Upper lobe of right lung (tissue), 1 donor: ENCODE results near the gene MARK2. TPM values are rescaled to one million over a fixed set of nuclear protein-coding genes. Genes with fewer than 3 reads are reported as not detected.

Experiments
- ATAC-seq: fragments of 200-7000 bp; cut with Tn5 transposase; one replicate; pipeline ENCODE4 v1.9.1; 2020; ENCODE audit warnings: mild to moderate bottlenecking, moderate library complexity
- DNase-seq: peaks from one replicate; pipeline ENCODE4 v3.0.0-alpha.2; 2020
- H3K27ac ChIP-seq: fragments of 200-600 bp; one replicate; pipeline ENCODE4 v1.8.0; 2022
- H3K27me3 ChIP-seq: fragments of 200-600 bp; one replicate; pipeline ENCODE4 v1.8.0; 2022; ENCODE audit warnings: mild to moderate bottlenecking
- H3K36me3 ChIP-seq: fragments of 200-600 bp; one replicate; pipeline ENCODE4 v1.8.0; 2022
- H3K4me1 ChIP-seq: fragments of 200-600 bp; one replicate; pipeline ENCODE4 v1.8.0; 2022
- H3K4me3 ChIP-seq: fragments of 200-600 bp; one replicate; pipeline ENCODE4 v1.8.0; 2022; ENCODE audit warnings: mild to moderate bottlenecking
- H3K9me3 ChIP-seq: fragments of 200-600 bp; one replicate; pipeline ENCODE4 v1.8.0; 2022
- CTCF ChIP-seq: fragments of 200-600 bp; IDR thresholded peaks from one replicate; pipeline ENCODE4 v1.8.0; 2022; ENCODE audit warnings: antibody characterized with exemption
- intact Hi-C: fragments of 100-400 bp; cut with DNase I; formaldehyde crosslinking; loops from one replicate; pipeline ENCODE4 v1.11.0; 2022
- total RNA-seq: library from RNA; stranded (reverse); fragmentation: NEBNext Ultra II Directional; extraction: Animal tissue kit (Norgen Biotek cat#: 25700); gene quantifications from one replicate; pipeline ENCODE4 v1.2.1, GENCODE V29; 2021
- donor health status: DM: no; HTN: yes; CAD: no; lungs with severe emphysema.

MARK2 gene
- total RNA-seq, 1 donor from 2014 or later: 40.7 TPM

DNA sequence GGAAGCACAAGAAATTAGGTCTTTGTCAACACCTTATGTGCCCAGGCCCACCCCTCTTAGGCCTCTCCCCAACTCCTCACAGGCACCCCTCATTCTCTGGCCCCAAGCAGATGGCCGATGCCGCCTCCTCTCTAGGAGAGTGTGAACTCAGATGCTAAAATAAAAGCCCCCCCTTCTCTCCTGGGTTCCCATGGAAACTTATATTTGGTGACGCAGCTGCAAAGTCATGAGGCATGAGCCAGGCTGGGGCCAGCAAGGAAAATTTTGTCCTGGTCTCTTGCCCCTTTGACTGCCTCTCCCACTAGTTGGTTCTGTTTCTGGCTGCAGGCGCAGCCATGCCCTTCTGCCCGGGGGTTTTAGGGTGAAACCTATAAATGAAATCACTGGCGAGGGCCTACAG lies 66.3 kb downstream of the MARK2 start:
- no peak for ATAC-seq
- H3K27ac ChIP-seq: no peak overlapping the region

DNA sequence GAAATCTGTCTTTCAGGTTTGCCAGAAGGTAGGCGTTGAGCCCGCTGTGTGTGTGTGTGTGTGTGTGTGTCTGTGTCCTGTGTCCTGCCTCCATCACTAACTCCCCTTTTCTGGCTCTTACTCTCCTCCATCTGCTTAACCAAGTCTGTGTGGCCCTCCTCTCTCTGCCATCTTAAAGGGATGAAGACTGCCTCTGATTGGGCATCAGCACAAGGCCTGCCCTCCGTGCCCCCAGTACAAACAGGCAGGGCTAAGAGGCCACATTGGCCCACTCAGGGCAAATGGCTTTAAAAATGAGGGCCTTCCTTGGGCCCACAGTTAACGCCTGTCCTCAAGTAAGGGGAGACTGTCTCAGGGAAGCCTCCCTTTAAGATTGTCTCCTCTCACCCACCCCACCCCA lies 67.2 kb downstream of the MARK2 start:
- no peak overlapping the region for H3K4me3 ChIP-seq
- H3K27ac ChIP-seq: no peak overlapping the region
- intact Hi-C loops: no loop called here
- ATAC-seq: no peak
- TF ChIP-seq CTCF: no peak
- H3K36me3 ChIP-seq: peaks cover 82% of the 10 kb centered on the region
- no peaks in the 10 kb centered on the region for H3K4me1 ChIP-seq
- no peaks in the 10 kb centered on the region for H3K9me3 ChIP-seq
- H3K27me3 ChIP-seq: no peaks in the 10 kb centered on the region
- DNase-seq: no peak

More for the DNA sequence above, 66.3 kb downstream of the MARK2 start:
- Histone ChIP-seq H3K36me3 (peaks cover 91% of the 10 kb centered on the region), H3K9me3 (no peaks in the 10 kb centered on the region), H3K4me3 (no peak overlapping the region), H3K27me3 (no peaks in the 10 kb centered on the region), H3K4me1 (no peaks in the 10 kb centered on the region)
- DNase-seq: no peak
- TF ChIP-seq CTCF: no peak
- intact Hi-C loops: no loop called here

- DNase-seq (no peak), ATAC-seq (no peak)
- no peak overlapping the region for H3K4me3 ChIP-seq
- no peaks in the 10 kb centered on the region for H3K9me3 ChIP-seq
- peak; percentile 35 for TF ChIP-seq CTCF
- intact Hi-C loops: no loop called here
- H3K27ac ChIP-seq: no peak overlapping the region
- peaks cover 80% of the 10 kb centered on the region for H3K36me3 ChIP-seq
- no peaks in the 10 kb centered on the region for H3K4me1 ChIP-seq
- H3K27me3 ChIP-seq: no peaks in the 10 kb centered on the region
These were observed 67.7 kb downstream of the MARK2 start for GRCh38 chr11:63906585-63906984.

- intact Hi-C loops: no loop called here
- ATAC-seq (no peak), DNase-seq (no peak)
- Histone ChIP-seq H3K9me3 (no peaks in the 10 kb centered on the region), H3K36me3 (peaks cover 76% of the 10 kb centered on the region), H3K4me3 (no peak overlapping the region), H3K4me1 (no peaks in the 10 kb centered on the region), H3K27ac (no peak overlapping the region), H3K27me3 (no peaks in the 10 kb centered on the region)
- no peak for TF ChIP-seq CTCF
These were observed 68.2 kb downstream of the MARK2 start for GRCh38 chr11:63907063-63907462.

DNA sequence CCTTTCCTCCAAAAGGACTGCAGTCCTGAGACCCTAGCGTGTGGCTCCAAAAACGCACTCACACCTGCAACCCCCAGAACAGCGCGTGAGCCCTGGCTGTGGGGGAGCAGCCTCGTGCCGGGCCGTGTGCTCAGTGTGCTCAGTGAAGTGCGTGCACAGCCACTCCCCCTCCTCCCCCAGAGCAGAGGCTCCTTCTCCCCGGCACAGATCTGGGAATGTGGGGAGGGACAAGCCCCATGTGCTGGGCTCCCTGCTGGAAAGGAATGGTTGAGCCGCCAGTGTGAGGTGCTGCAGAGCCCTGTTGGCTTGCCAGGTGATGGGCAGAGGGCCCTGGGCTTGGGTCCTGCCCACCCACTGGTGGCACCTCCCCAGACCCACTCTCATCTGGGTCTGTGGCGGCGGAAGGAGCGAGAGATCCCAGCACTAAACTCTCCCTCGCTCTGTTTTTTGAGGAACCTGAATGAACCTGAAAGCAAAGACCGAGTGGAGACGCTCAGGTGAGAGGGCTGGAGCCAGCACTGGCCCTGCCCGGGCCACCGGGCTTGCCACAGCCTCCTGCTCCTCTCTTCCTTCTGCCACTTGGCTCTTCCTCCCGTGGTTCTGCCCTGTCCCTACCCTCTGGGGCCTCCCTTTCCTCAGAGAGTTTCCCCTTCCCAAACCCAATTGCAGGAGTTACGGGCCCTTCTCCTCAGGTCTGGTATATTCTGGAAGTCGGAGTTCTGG lies 69.1 kb downstream of the MARK2 start:
- no peaks in the 10 kb centered on the region for H3K9me3 ChIP-seq
- no peak for ATAC-seq
- H3K4me3 ChIP-seq: no peak overlapping the region
- H3K36me3 ChIP-seq: peaks cover 67% of the 10 kb centered on the region
- no peak overlapping the region for H3K27ac ChIP-seq
- no peak for DNase-seq
- H3K27me3 ChIP-seq: no peaks in the 10 kb centered on the region
- intact Hi-C loops: no loop called here
- no peak for TF ChIP-seq CTCF
- no peaks in the 10 kb centered on the region for H3K4me1 ChIP-seq
